ENCODE measurements around the gene ATP7B. TPM values are rescaled to one million over a fixed set of nuclear protein-coding genes. Genes with fewer than 3 reads are reported as not detected.

Gene ATP7B
- total and polyA plus RNA-seq, 2 donors (not counting 3 experiments of a cell fraction or from before 2014, with no cell fraction given), result 4.2 to 8.0 TPM

DNA sequence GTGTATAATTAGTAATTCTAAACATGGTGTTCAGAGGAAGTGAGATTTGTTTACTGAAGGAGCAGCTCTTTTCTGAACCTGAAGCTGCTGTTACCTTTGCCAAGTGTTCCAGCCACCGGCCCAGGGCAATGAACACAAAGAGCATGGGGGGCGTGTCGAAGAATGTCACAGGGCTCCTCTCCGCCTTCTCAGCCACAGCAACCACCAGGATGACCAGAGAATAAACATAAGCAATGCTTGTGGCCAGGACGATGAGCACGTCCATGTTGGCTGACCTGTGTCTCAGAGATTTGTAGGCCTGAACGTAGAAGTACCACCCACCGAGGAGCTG is 53.1 kb downstream of the ATP7B start:
- Histone ChIP-seq H3K79me2 (ENCODE audit: control insufficient read depth, insufficient read depth, low read length) (no peaks in the 10 kb centered on the region), H3K9me1 (replicated peaks; ENCODE audit: control insufficient read depth, extremely low read depth, insufficient read depth, low read length) (no peaks in the 10 kb centered on the region), H3K4me2 (ENCODE audit: insufficient read depth, low read length) (no peak overlapping the region), H3K4me1 (ENCODE audit: control insufficient read depth, extremely low read depth, insufficient read depth, low read length) (no peaks in the 10 kb centered on the region), H3K9me3 (replicated peaks; ENCODE audit: control insufficient read depth, insufficient read depth, low read length) (no peaks in the 10 kb centered on the region), H3K27ac (ENCODE audit: insufficient read depth, low read depth, low read length) (no peak overlapping the region), H3K9ac (replicated peaks; ENCODE audit: extremely low read depth, insufficient read depth, low read length) (no peak overlapping the region), H4K20me1 (replicated peaks; ENCODE audit: control insufficient read depth, extremely low read depth, insufficient read depth, low read length) (no peaks in the 10 kb centered on the region), H3K36me3 (ENCODE audit: control insufficient read depth in 2 of 2, extremely low read depth in 1 of 2, insufficient read depth in 2 of 2, low read length in 2 of 2) (no peaks in the 10 kb centered on the region), H3K27me3 (ENCODE audit: control insufficient read depth in 2 of 2, insufficient read depth in 2 of 2, low read length in 2 of 2) (no peaks in the 10 kb centered on the region), H3K4me3 (replicated peaks in 1 of 3; ENCODE audit: insufficient read depth in 1 of 3, low read depth in 1 of 3, low read length in 3 of 3) (no peak overlapping the region), H2AFZ (ENCODE audit: low read depth, low read length) (no peak overlapping the region)
- BruUV-seq (replicated peaks), result no TSS peak
- dilution Hi-C loops (cut with MboI; ENCODE audit: extremely low pct_ligation_motif_present, low sequenced_read_pairs) (no loop called here), intact Hi-C loops (cut with micrococcal nuclease) (no loop called here)
- POLR2A ChIA-PET, result no interaction called here
- TF ChIP-seq MYC (IDR thresholded peaks at IDR 0.05; ENCODE audit: low read depth, low read length) (no peak), JUN (IDR thresholded peaks at IDR 0.05; ENCODE audit: borderline replicate concordance, insufficient read depth, insufficient read length, low read depth) (no peak), FOS (IDR thresholded peaks at IDR 0.05; ENCODE audit: borderline replicate concordance, insufficient read depth, low read length) (no peak), GATA2 (IDR thresholded peaks at IDR 0.05; ENCODE audit: insufficient read depth, insufficient read length, low read depth, low read length) (no peak), POLR2A (IDR thresholded peaks at IDR 0.05; ENCODE audit: low read depth, low read length) (no peak), POLR2AphosphoS5 (IDR thresholded peaks at IDR 0.05; ENCODE audit: insufficient read depth, low read depth, low read length) (no peak)
- TF ChIP-seq, protein P1, sequence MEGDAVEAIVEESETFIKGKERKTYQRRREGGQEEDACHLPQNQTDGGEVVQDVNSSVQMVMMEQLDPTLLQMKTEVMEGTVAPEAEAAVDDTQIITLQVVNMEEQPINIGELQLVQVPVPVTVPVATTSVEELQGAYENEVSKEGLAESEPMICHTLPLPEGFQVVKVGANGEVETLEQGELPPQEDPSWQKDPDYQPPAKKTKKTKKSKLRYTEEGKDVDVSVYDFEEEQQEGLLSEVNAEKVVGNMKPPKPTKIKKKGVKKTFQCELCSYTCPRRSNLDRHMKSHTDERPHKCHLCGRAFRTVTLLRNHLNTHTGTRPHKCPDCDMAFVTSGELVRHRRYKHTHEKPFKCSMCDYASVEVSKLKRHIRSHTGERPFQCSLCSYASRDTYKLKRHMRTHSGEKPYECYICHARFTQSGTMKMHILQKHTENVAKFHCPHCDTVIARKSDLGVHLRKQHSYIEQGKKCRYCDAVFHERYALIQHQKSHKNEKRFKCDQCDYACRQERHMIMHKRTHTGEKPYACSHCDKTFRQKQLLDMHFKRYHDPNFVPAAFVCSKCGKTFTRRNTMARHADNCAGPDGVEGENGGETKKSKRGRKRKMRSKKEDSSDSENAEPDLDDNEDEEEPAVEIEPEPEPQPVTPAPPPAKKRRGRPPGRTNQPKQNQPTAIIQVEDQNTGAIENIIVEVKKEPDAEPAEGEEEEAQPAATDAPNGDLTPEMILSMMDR (IDR thresholded peaks at IDR 0.05; ENCODE audit: extremely low read depth in 1 of 2, insufficient read depth in 1 of 2, low read depth in 1 of 2, low read length in 2 of 2), result no peak
- DNase-seq (ENCODE audit: low read depth, low spot score) (no peak), FAIRE-seq (no peak)
- CTCF ChIA-PET, result no interaction called here
